H9 (cell line): ENCODE results near the gene MAEA. TPM values are rescaled to one million over a fixed set of nuclear protein-coding genes. Genes with fewer than 3 reads are reported as not detected.

Source experiments
- DNase-seq: peaks from one replicate; pipeline ENCODE4 v3.0.0-alpha.2; 2017
- H2AFZ ChIP-seq: one replicate; pipeline ENCODE4 v1.6.1; 2013; ENCODE audit warnings: mild to moderate bottlenecking, low read length, control low read depth, moderate library complexity
- H2AK5ac ChIP-seq: 2 replicates; pipeline ENCODE4 v1.6.1; 2013; ENCODE audit warnings: low read length, control low read depth, mixed read lengths; ENCODE audit not compliant: insufficient read length
- H2BK120ac ChIP-seq: one replicate; pipeline ENCODE4 v1.6.1; 2013; ENCODE audit warnings: low read depth, mild to moderate bottlenecking, low read length, control low read depth, inconsistent platforms; ENCODE audit not compliant: poor library complexity, severe bottlenecking
- H2BK12ac ChIP-seq: 2 replicates; pipeline ENCODE4 v1.6.1; 2013; ENCODE audit warnings: low read length, control low read depth, mixed read lengths, low read depth; ENCODE audit not compliant: insufficient read length
- H2BK15ac ChIP-seq: 2 replicates; pipeline ENCODE4 v1.6.1; 2013; ENCODE audit warnings: low read depth, low read length, control low read depth
- H2BK20ac ChIP-seq: one replicate; pipeline ENCODE4 v1.6.1; 2013; ENCODE audit warnings: low read depth, mild to moderate bottlenecking, low read length, control low read depth, inconsistent platforms; ENCODE audit not compliant: poor library complexity, severe bottlenecking
- H2BK5ac ChIP-seq: 2 replicates; pipeline ENCODE4 v1.6.1; 2013; ENCODE audit warnings: low read length, control low read depth, mixed read lengths; ENCODE audit not compliant: insufficient read length
- H3K14ac ChIP-seq: 2 replicates; pipeline ENCODE4 v1.6.1; 2013; ENCODE audit warnings: low read length, control low read depth; ENCODE audit not compliant: insufficient read depth
- H3K18ac ChIP-seq: 2 replicates; pipeline ENCODE4 v1.6.1; 2013; ENCODE audit warnings: low read depth, mild to moderate bottlenecking, mixed read lengths, low read length, control low read depth; ENCODE audit not compliant: insufficient read length
- H3K23ac ChIP-seq: 2 replicates; pipeline ENCODE4 v1.6.1; 2013; ENCODE audit warnings: low read length, control low read depth, mixed read lengths, low read depth; ENCODE audit not compliant: insufficient read length
- H3K23me2 ChIP-seq: 2 replicates; pipeline ENCODE4 v1.6.1; 2013; ENCODE audit warnings: low read depth, mild to moderate bottlenecking, mixed read lengths, low read length, control low read depth; ENCODE audit not compliant: insufficient read length, poor library complexity, severe bottlenecking
- H3K27ac ChIP-seq: 2 replicates; pipeline ENCODE4 v1.5.1; 2013; ENCODE audit warnings: low read length, control low read depth, mixed read lengths, low read depth; ENCODE audit not compliant: insufficient read length
- H3K27me3 ChIP-seq: 2 replicates; pipeline ENCODE4 v1.6.1; 2013; ENCODE audit warnings: low read length, control low read depth, inconsistent platforms; ENCODE audit not compliant: insufficient read depth
- H3K4ac ChIP-seq: 2 replicates; pipeline ENCODE4 v1.6.1; 2013; ENCODE audit warnings: low read depth, mild to moderate bottlenecking, control low read depth, inconsistent platforms, low read length, moderate library complexity
- H3K4me1 ChIP-seq: 2 replicates; pipeline ENCODE4 v1.6.1; 2013; ENCODE audit warnings: low read length, control low read depth, inconsistent platforms; ENCODE audit not compliant: insufficient read depth
- H3K4me2 ChIP-seq: 2 replicates; pipeline ENCODE4 v1.6.1; 2013; ENCODE audit warnings: low read length, control low read depth, mixed read lengths; ENCODE audit not compliant: insufficient read length, insufficient read depth
- H3K56ac ChIP-seq: 2 replicates; pipeline ENCODE4 v1.6.1; 2013; ENCODE audit warnings: low read depth, mild to moderate bottlenecking, mixed read lengths, low read length, control low read depth; ENCODE audit not compliant: insufficient read length
- H3K79me1 ChIP-seq: 2 replicates; pipeline ENCODE4 v1.6.1; 2013; ENCODE audit warnings: low read depth, mild to moderate bottlenecking, moderate library complexity, low read length, control low read depth, inconsistent platforms; ENCODE audit not compliant: insufficient read depth, poor library complexity, severe bottlenecking
- H3K79me2 ChIP-seq: 2 replicates; pipeline ENCODE4 v1.6.1; 2013; ENCODE audit warnings: low read length, control low read depth, inconsistent platforms; ENCODE audit not compliant: insufficient read depth
- H3K9ac ChIP-seq: 2 replicates; pipeline ENCODE4 v1.6.1; 2013; ENCODE audit warnings: low read length, control low read depth, mixed read lengths; ENCODE audit not compliant: insufficient read length; ENCODE audit errors: extremely low read depth
- H3K9me3 ChIP-seq: one replicate; pipeline ENCODE4 v1.6.1; 2013; ENCODE audit warnings: low read depth, low read length, inconsistent platforms; ENCODE audit not compliant: control insufficient read depth
- H3T11ph ChIP-seq: one replicate; pipeline ENCODE4 v1.6.1; 2013; ENCODE audit warnings: mild to moderate bottlenecking, low read length, control low read depth, inconsistent platforms
- H4K20me1 ChIP-seq: one replicate; pipeline ENCODE4 v1.6.1; 2013; ENCODE audit not compliant: control insufficient read depth, insufficient read length, insufficient read depth
- H4K5ac ChIP-seq: 2 replicates; pipeline ENCODE4 v1.6.1; 2013; ENCODE audit warnings: low read depth, mild to moderate bottlenecking, mixed read lengths, low read length, control low read depth; ENCODE audit not compliant: insufficient read length
- H4K8ac ChIP-seq: replicated peaks from 2 replicates; pipeline ENCODE4 v1.6.1; 2013; ENCODE audit warnings: low read length, control low read depth, mixed read lengths, low read depth; ENCODE audit not compliant: insufficient read length
- H4K91ac ChIP-seq: 2 replicates; pipeline ENCODE4 v1.6.1; 2013; ENCODE audit warnings: low read depth, mild to moderate bottlenecking, moderate library complexity, mixed read lengths, low read length, control low read depth; ENCODE audit not compliant: insufficient read length
- H3K27ac Mint-ChIP-seq, 3 experiments: 2 replicates in 2 of 3; 3 replicates in 1 of 3; pipeline ENCODE4 v1.8.0; 2020 to 2021; ENCODE audit warnings: mixed read lengths in 3 of 3, mild to moderate bottlenecking in 1 of 3, moderate library complexity in 1 of 3
- H3K27me3 Mint-ChIP-seq: 2 replicates; pipeline ENCODE4 v1.8.0; 2021; ENCODE audit warnings: low read depth, mild to moderate bottlenecking, moderate library complexity, mixed read lengths
- H3K36me3 Mint-ChIP-seq, 3 experiments: 2 replicates in 2 of 3; 3 replicates in 1 of 3; pipeline ENCODE4 v1.8.0; 2020 to 2021; ENCODE audit warnings: low read depth in 3 of 3, mixed read lengths in 3 of 3; ENCODE audit not compliant: insufficient read depth in 1 of 3
- H3K4me1 Mint-ChIP-seq, 2 experiments: 2 replicates each; pipeline ENCODE4 v1.8.0; 2020; ENCODE audit warnings: mixed read lengths in 2 of 2
- H3K4me3 Mint-ChIP-seq, 2 experiments: 2 replicates in 1 of 2; 3 replicates in 1 of 2; pipeline ENCODE4 v1.8.0; 2020 to 2021; ENCODE audit warnings: mild to moderate bottlenecking in 2 of 2, mixed read lengths in 2 of 2, moderate library complexity in 1 of 2
- H3K9me3 Mint-ChIP-seq, 2 experiments: 2 replicates in 1 of 2; 3 replicates in 1 of 2; pipeline ENCODE4 v1.8.0; 2020; ENCODE audit warnings: mild to moderate bottlenecking in 2 of 2, mixed read lengths in 2 of 2, moderate library complexity in 1 of 2
- WGBS: extraction: QIAGEN DNeasy Blood & Tissue Kit; methylation state at CpG from one replicate; pipeline ENCODE4 v1.1.7; 2013; ENCODE audit warnings: missing lambda C conversion rate, low lambda C conversion rate, mixed read lengths; ENCODE audit not compliant: insufficient read length; ENCODE audit errors: extremely low coverage; 5-methylcytosine and 5-hydroxymethylcytosine counted together
- total RNA-seq: library from RNA; stranded (reverse); gene quantifications from 2 replicates; pipeline ENCODE4 v1.2.1, GENCODE V29; 2021
- TF ChIP-seq, protein P1 (sequence below): fragments of 200-600 bp; sonication (generic); conservative IDR thresholded peaks from 3 replicates; pipeline ENCODE4 v1.8.0; 2021; ENCODE audit warnings: antibody characterized with exemption, mild to moderate bottlenecking

Gene MAEA
- total RNA-seq, 1 experiment from 2014 or later = 85.6 TPM

DNA sequence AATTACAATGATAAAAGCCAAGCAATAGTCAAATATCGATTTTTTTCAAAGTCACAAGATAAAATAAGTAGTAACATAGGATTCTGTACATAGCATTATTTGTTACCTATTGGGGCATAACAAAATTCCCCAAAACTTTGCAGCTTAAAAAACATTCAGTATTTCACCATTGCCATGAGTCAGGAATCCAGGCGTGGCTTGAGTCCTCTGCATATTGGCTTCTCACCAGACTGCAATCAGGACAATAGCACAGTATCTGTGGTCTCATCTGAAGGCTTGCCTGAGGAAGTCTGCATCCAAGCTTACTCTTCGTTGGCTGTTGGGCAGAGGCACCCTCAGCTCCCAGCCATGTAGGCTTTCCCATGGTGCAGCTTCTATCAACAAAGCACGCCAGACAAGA is 34.5 kb upstream of the MAEA start:
- no peaks in the 10 kb centered on the region for H3K27me3 ChIP-seq
- H2BK120ac ChIP-seq = no peak overlapping the region
- WGBS = no CpG with 5 or more reads among the region's 4 CpGs
- no peak overlapping the region for H2BK12ac ChIP-seq
- H3K23ac ChIP-seq = no peak overlapping the region
- H3T11ph ChIP-seq = no peak overlapping the region
- H2BK5ac ChIP-seq = no peak overlapping the region
- H3K27ac ChIP-seq = no peak overlapping the region
- H4K91ac ChIP-seq = no peak overlapping the region
- no peaks in the 10 kb centered on the region for H3K4me1 ChIP-seq
- H3K9me3 ChIP-seq = peaks cover 38% of the 10 kb centered on the region
- peaks cover 62% of the 10 kb centered on the region for H3K27me3 Mint-ChIP-seq
- no peak overlapping the region for H2BK15ac ChIP-seq
- H2AFZ ChIP-seq = no peak overlapping the region
- no peaks in the 10 kb centered on the region for H3K79me1 ChIP-seq
- no peaks in the 10 kb centered on the region for H3K79me2 ChIP-seq
- no peak overlapping the region for H3K18ac ChIP-seq
- H3K36me3 Mint-ChIP-seq = peaks cover 40 to 46% (median 41%) of the 10 kb centered on the region in 3 experiments
- TF ChIP-seq, protein P1, sequence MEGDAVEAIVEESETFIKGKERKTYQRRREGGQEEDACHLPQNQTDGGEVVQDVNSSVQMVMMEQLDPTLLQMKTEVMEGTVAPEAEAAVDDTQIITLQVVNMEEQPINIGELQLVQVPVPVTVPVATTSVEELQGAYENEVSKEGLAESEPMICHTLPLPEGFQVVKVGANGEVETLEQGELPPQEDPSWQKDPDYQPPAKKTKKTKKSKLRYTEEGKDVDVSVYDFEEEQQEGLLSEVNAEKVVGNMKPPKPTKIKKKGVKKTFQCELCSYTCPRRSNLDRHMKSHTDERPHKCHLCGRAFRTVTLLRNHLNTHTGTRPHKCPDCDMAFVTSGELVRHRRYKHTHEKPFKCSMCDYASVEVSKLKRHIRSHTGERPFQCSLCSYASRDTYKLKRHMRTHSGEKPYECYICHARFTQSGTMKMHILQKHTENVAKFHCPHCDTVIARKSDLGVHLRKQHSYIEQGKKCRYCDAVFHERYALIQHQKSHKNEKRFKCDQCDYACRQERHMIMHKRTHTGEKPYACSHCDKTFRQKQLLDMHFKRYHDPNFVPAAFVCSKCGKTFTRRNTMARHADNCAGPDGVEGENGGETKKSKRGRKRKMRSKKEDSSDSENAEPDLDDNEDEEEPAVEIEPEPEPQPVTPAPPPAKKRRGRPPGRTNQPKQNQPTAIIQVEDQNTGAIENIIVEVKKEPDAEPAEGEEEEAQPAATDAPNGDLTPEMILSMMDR = no peak
- no peak overlapping the region for H3K4ac ChIP-seq
- no peak for DNase-seq
- H3K4me2 ChIP-seq = no peak overlapping the region
- no peaks in the 10 kb centered on the region for H3K4me1 Mint-ChIP-seq
- H2AK5ac ChIP-seq = no peak overlapping the region
- peaks cover 78 to 93% of the 10 kb centered on the region in 2 experiments for H3K9me3 Mint-ChIP-seq
- no peak overlapping the region for H3K9ac ChIP-seq
- H2BK20ac ChIP-seq = no peak overlapping the region
- no peak overlapping the region for H4K8ac ChIP-seq
- H3K14ac ChIP-seq = no peak overlapping the region
- H3K4me3 Mint-ChIP-seq = no peak overlapping the region
- H3K23me2 ChIP-seq = peaks cover under 1% of the 10 kb centered on the region
- H3K27ac Mint-ChIP-seq = no peak overlapping the region
- no peak overlapping the region for H4K5ac ChIP-seq
- no peaks in the 10 kb centered on the region for H4K20me1 ChIP-seq
- no peak overlapping the region for H3K56ac ChIP-seq
